ENCODE measurements around the gene PAPOLG. TPM values are rescaled to one million over a fixed set of nuclear protein-coding genes. Genes with fewer than 3 reads are reported as not detected.

PAPOLG gene
- polyA plus RNA-seq, 3 donors = 4.7 to 8.9 (median 8.0) TPM

DNA sequence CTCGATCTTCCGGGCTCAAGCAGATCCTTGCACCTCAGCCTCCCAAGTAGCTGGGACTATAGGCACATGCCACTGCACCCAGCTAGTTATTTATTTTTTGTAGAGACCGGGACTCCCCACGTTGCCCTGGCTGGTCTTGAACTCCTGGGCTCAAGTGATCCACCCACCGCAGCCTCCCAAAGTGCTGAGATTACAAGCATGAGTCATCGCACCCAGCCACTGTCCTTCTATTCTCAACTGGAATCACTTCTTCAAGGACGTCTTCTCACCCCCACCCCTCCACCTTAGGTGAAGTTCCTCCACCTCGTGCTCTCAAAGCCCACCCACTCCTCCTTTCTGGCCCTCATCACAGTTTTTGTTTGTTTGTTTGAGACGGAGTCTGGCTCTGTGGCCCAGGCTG lies 71.3 kb downstream of the PAPOLG start:
- TF ChIP-seq, protein P1, sequence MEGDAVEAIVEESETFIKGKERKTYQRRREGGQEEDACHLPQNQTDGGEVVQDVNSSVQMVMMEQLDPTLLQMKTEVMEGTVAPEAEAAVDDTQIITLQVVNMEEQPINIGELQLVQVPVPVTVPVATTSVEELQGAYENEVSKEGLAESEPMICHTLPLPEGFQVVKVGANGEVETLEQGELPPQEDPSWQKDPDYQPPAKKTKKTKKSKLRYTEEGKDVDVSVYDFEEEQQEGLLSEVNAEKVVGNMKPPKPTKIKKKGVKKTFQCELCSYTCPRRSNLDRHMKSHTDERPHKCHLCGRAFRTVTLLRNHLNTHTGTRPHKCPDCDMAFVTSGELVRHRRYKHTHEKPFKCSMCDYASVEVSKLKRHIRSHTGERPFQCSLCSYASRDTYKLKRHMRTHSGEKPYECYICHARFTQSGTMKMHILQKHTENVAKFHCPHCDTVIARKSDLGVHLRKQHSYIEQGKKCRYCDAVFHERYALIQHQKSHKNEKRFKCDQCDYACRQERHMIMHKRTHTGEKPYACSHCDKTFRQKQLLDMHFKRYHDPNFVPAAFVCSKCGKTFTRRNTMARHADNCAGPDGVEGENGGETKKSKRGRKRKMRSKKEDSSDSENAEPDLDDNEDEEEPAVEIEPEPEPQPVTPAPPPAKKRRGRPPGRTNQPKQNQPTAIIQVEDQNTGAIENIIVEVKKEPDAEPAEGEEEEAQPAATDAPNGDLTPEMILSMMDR (IDR thresholded peaks at IDR 0.05) = no peak
- DNase-seq = no peak
- Histone ChIP-seq H4K20me1 (ENCODE audit: insufficient read depth, low read length) (no peaks in the 10 kb centered on the region), H2AFZ (ENCODE audit: insufficient read depth, low read depth, low read length, poor library complexity, severe bottlenecking) (no peak overlapping the region), H3K27me3 (ENCODE audit: control insufficient read depth in 2 of 2, insufficient read depth in 2 of 2, low read length in 2 of 2) (no peaks in the 10 kb centered on the region), H3K4me3 (replicated peaks in 1 of 3; ENCODE audit: low read depth in 2 of 3, low read length in 3 of 3) (no peak overlapping the region), H3K36me3 (replicated peaks in 1 of 2; ENCODE audit: control insufficient read depth in 1 of 2, insufficient read depth in 2 of 2, low read length in 2 of 2) (no peaks in the 10 kb centered on the region), H3K27ac (ENCODE audit: low read depth in 1 of 2, low read length in 2 of 2) (no peak overlapping the region), H3K9ac (ENCODE audit: insufficient read depth, low read length, poor library complexity, severe bottlenecking) (no peak overlapping the region), H3K9me3 (replicated peaks in 1 of 2; ENCODE audit: control insufficient read depth in 1 of 2, insufficient read depth in 1 of 2, low read length in 2 of 2) (no peaks in the 10 kb centered on the region), H3K4me2 (replicated peaks; ENCODE audit: extremely low read depth, low read length, poor library complexity, severe bottlenecking) (no peak overlapping the region), H3K79me2 (ENCODE audit: insufficient read depth, low read length) (no peaks in the 10 kb centered on the region), H3K4me1 (ENCODE audit: control insufficient read depth in 1 of 2, insufficient read depth in 2 of 2, low read length in 2 of 2) (no peaks in the 10 kb centered on the region)
- WGBS (ENCODE audit: insufficient coverage) = 76% methylated on average over 7 of the region's 9 CpGs
- Mint-ChIP-seq H3K27ac (peak overlapping the region in 2 of 7 donors; percentile 50 to 64), H3K36me3 (no peaks in the 10 kb centered on the region), H3K4me1 (peaks cover 4% of the 10 kb centered on the region), H3K4me3 (no peak overlapping the region), H3K27me3 (ENCODE audit: low read depth in 3 of 3) (peaks cover 0 to 8% (median 1%) of the 10 kb centered on the region in 3 donors), H3K9me3 (no peaks in the 10 kb centered on the region)
- intact Hi-C loops (cut with micrococcal nuclease) = no loop called here

DNA sequence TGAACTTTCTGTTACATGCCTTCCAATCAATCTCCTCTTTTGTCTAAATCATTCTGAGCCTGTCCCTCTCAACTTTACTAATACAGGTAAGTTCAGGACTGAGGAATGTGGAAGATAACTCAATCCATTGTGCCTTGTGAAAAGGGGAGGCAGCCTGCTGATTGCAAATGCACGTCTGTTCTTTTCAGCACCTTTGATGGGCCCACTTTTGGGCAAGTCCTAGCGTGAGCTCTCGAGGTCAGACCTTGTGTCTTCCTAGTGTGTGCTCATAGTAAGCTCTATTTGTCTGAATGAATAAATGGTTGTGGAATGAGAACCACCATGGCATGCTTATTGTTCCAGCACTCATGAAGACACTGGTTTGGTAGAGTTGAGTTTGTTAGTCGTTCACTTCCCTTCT lies 74.9 kb downstream of the PAPOLG start:
- H3K27ac Mint-ChIP-seq = no peak overlapping the region
- Histone ChIP-seq H3K4me2 (replicated peaks; ENCODE audit: extremely low read depth, low read length, poor library complexity, severe bottlenecking) (no peak overlapping the region), H3K9ac (ENCODE audit: insufficient read depth, low read length, poor library complexity, severe bottlenecking) (no peak overlapping the region), H3K9me3 (replicated peaks in 1 of 2; ENCODE audit: control insufficient read depth in 1 of 2, insufficient read depth in 1 of 2, low read length in 2 of 2) (no peaks in the 10 kb centered on the region), H3K79me2 (ENCODE audit: insufficient read depth, low read length) (no peaks in the 10 kb centered on the region), H3K36me3 (replicated peaks in 1 of 2; ENCODE audit: control insufficient read depth in 1 of 2, insufficient read depth in 2 of 2, low read length in 2 of 2) (no peaks in the 10 kb centered on the region), H4K20me1 (ENCODE audit: insufficient read depth, low read length) (no peaks in the 10 kb centered on the region), H3K27ac (ENCODE audit: low read depth in 1 of 2, low read length in 2 of 2) (no peak overlapping the region), H2AFZ (ENCODE audit: insufficient read depth, low read depth, low read length, poor library complexity, severe bottlenecking) (no peak overlapping the region), H3K4me1 (ENCODE audit: control insufficient read depth in 1 of 2, insufficient read depth in 2 of 2, low read length in 2 of 2) (peaks cover 13 to 15% of the 10 kb centered on the region in 2 donors), H3K27me3 (ENCODE audit: control insufficient read depth in 2 of 2, insufficient read depth in 2 of 2, low read length in 2 of 2) (no peaks in the 10 kb centered on the region), H3K4me3 (replicated peaks in 1 of 3; ENCODE audit: low read depth in 2 of 3, low read length in 3 of 3) (no peak overlapping the region)
- WGBS (ENCODE audit: insufficient coverage) = 100% methylated on average over 3 of the region's 4 CpGs
- no peak for DNase-seq
- no peak overlapping the region for H3K4me3 Mint-ChIP-seq
- H3K36me3 Mint-ChIP-seq = no peaks in the 10 kb centered on the region
- peaks cover 0 to 13% (median 3%) of the 10 kb centered on the region in 3 donors for H3K27me3 Mint-ChIP-seq (ENCODE audit: low read depth in 3 of 3)
- H3K9me3 Mint-ChIP-seq = peaks cover 0 to 2% (median 0%) of the 10 kb centered on the region in 7 donors
- H3K4me1 Mint-ChIP-seq = peaks cover 20% of the 10 kb centered on the region
- TF ChIP-seq, protein P1 (IDR thresholded peaks at IDR 0.05) = no peak
- intact Hi-C loops (cut with micrococcal nuclease) = no loop called here

All from CD14-positive monocyte (primary cell).